Measurements from ENCODE around the gene SH3RF3. TPM values are rescaled to one million over a fixed set of nuclear protein-coding genes. Genes with fewer than 3 reads are reported as not detected.

Gene SH3RF3
- total and polyA plus RNA-seq, 10 of the 15 experiments (the other 5 are each of a cell fraction or from before 2014, with no cell fraction given) = 0.08 to 8.8 (median 2.3) TPM

GRCh38 chr2:109174214-109174613, 45.2 kb downstream of the SH3RF3 start:
- POLR2A ChIA-PET = no interaction called here
- BruUV-seq (replicated peaks) = no TSS peak
- RAD21 ChIA-PET (ENCODE audit: unreplicated experiment) = no interaction called here
- Histone ChIP-seq H4K20me1 (ENCODE audit: control insufficient read depth, insufficient read depth) (no peaks in the 10 kb centered on the region), H2AFZ (ENCODE audit: control insufficient read depth, low read depth, low read length) (no peak overlapping the region), H3K27me3 (replicated peaks in 1 of 2; ENCODE audit: control insufficient read depth in 2 of 2, insufficient read depth in 2 of 2, low read length in 1 of 2) (no peaks in the 10 kb centered on the region; a peak in 1 of 4 replicates), H3K4me2 (ENCODE audit: control insufficient read depth, insufficient read depth) (no peak overlapping the region), H3K4me3 (no peak overlapping the region), H3K79me2 (ENCODE audit: control insufficient read depth, insufficient read depth, low read length) (no peaks in the 10 kb centered on the region), H3K9me3 (replicated peaks; ENCODE audit: control insufficient read depth, insufficient read depth, low read length) (no peaks in the 10 kb centered on the region; the same call in 2 of the 3 replicates), H3K36me3 (ENCODE audit: control insufficient read depth in 2 of 2, insufficient read depth in 2 of 2, low read length in 1 of 2) (no peaks in the 10 kb centered on the region), H3K27ac (ENCODE audit: control insufficient read depth, insufficient read depth) (no peak overlapping the region), H3K9ac (ENCODE audit: control insufficient read depth, insufficient read depth, low read length) (no peak overlapping the region), H3K4me1 (ENCODE audit: control insufficient read depth, insufficient read depth, low read length) (no peaks in the 10 kb centered on the region)
- SMC1A ChIA-PET (ENCODE audit: uncharacterized antibody, unreplicated experiment) = no interaction called here
- WGBS (ENCODE audit: insufficient coverage, insufficient replicate concordance, low lambda C conversion rate, missing lambda C conversion rate) = 11% methylated on average over 4 of the region's 4 CpGs
- in situ Hi-C loops (cut with MboI) (no loop called here), intact Hi-C loops (cut with micrococcal nuclease; ENCODE audit: unreplicated experiment) (no loop called here)
- no peak for FAIRE-seq
- CTCF ChIA-PET = no interaction called here
- DNase-seq (ENCODE audit: low read depth, low spot score) = no peak
- no peak for TF ChIP-seq SUZ12 (IDR thresholded peaks at IDR 0.05; ENCODE audit: unreplicated experiment)
- TF ChIP-seq DPF2 (IDR thresholded peaks at IDR 0.05) = no peak
- TF ChIP-seq KDM1A (IDR thresholded peaks at IDR 0.05; ENCODE audit: borderline replicate concordance) = no peak
- TF ChIP-seq, protein P1, sequence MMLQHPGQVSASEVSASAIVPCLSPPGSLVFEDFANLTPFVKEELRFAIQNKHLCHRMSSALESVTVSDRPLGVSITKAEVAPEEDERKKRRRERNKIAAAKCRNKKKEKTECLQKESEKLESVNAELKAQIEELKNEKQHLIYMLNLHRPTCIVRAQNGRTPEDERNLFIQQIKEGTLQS (IDR thresholded peaks at IDR 0.05; ENCODE audit: borderline replicate concordance, extremely low read depth, low read depth, low read length) = no peak
- no peak for TF ChIP-seq MYB (IDR thresholded peaks at IDR 0.05; ENCODE audit: borderline replicate concordance, low read depth, low read length)
- TF ChIP-seq SMAD1 (IDR thresholded peaks at IDR 0.05; ENCODE audit: low read depth, partially characterized antibody) = no peak
- no peak for TF ChIP-seq TCF3 (IDR thresholded peaks at IDR 0.05; ENCODE audit: borderline replicate concordance, insufficient read depth, low read depth, low read length)
- TF ChIP-seq HDAC2 (IDR thresholded peaks at IDR 0.05) = no peak
- TF ChIP-seq, protein P2, sequence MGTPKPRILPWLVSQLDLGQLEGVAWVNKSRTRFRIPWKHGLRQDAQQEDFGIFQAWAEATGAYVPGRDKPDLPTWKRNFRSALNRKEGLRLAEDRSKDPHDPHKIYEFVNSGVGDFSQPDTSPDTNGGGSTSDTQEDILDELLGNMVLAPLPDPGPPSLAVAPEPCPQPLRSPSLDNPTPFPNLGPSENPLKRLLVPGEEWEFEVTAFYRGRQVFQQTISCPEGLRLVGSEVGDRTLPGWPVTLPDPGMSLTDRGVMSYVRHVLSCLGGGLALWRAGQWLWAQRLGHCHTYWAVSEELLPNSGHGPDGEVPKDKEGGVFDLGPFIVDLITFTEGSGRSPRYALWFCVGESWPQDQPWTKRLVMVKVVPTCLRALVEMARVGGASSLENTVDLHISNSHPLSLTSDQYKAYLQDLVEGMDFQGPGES (IDR thresholded peaks at IDR 0.05) = no peak
- no peak for TF ChIP-seq PKNOX1 (IDR thresholded peaks at IDR 0.05)
- TF ChIP-seq RCOR1 (conservative IDR thresholded peaks at IDR 0.05; ENCODE audit: low read depth, low read length) = no peak
- no peak for TF ChIP-seq IKZF2 (IDR thresholded peaks at IDR 0.05)
- TF ChIP-seq, protein P3, sequence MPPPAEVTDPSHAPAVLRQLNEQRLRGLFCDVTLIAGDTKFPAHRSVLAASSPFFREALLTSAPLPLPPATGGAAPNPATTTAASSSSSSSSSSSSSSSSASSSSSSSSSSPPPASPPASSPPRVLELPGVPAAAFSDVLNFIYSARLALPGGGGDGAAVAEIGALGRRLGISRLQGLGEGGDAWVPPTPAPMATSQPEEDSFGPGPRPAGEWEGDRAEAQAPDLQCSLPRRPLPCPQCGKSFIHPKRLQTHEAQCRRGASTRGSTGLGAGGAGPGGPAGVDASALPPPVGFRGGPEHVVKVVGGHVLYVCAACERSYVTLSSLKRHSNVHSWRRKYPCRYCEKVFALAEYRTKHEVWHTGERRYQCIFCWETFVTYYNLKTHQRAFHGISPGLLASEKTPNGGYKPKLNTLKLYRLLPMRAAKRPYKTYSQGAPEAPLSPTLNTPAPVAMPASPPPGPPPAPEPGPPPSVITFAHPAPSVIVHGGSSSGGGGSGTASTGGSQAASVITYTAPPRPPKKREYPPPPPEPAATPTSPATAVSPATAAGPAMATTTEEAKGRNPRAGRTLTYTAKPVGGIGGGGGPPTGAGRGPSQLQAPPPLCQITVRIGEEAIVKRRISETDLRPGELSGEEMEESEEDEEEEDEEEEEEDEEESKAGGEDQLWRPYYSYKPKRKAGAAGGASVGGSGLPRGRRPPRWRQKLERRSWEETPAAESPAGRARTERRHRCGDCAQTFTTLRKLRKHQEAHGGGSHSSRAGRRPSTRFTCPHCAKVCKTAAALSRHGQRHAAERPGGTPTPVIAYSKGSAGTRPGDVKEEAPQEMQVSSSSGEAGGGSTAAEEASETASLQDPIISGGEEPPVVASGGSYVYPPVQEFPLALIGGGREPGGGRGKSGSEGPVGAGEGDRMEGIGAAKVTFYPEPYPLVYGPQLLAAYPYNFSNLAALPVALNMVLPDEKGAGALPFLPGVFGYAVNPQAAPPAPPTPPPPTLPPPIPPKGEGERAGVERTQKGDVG (CRISPR knock-in tag; IDR thresholded peaks at IDR 0.05) = no peak
- TF ChIP-seq PBX3 (IDR thresholded peaks at IDR 0.05; ENCODE audit: insufficient replicate concordance, low read depth, low read length) = no peak
- no peak for TF ChIP-seq RAD21 (IDR thresholded peaks at IDR 0.05; ENCODE audit: insufficient read depth, low read depth, low read length)
- no peak for ATAC-seq

Data from GM12878 (cell line).